C1 segment of cervical spinal cord (tissue), 14 donors: ENCODE data around the gene ARMH1.
"Not testable (repeated sequence)": the region's sequence is repeated elsewhere in the genome, so short reads cannot be mapped to it uniquely, and the experiment has no call there.

Experiments
- DNase-seq, 14 donors: peaks; one replicate each; lab custom pipeline; 2025; lab: John Stamatoyannopoulos, UW

The ARMH1 gene

DNA sequence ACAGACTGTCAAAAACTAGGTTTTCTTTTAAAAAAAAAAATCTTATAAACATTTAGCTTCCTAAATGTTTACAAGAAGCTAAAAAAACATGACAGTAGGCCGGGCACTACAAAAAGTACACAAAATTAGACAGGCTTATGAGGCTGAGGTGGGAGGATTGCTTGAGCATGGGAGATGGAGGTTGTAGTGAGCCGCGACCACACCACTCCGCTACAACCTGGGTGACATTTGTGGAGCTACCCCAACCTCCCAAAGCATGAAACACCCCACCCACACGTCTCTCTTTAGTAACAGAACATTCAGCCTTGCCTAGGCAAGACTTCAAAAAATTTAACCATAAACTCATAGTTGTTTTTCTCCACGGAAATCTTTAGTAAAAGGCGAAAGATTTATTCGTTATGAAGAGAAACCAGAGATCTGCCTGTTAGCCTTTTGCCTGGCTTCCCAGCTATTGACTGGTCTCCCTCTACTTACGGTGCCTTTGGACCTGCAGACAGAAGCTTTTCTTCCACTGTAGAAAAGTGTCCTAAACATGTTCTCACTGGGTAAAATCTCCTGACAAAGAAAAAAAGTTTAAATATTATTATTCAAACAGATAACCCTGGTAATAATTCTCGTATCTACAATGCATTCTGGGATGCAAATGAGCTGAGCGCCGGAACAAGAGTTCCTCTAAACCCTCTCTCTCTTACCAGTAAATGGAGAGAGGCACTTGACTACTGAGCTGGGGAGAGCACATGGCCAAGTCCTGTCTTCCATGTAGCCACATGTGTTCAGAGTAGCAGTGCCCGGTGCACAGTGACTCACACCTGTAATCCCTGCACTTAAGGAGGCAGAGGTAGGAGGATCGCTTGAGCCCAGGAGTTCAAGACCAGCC, 47.2 kb downstream of the ARMH1 start:
- DNase-seq: peak in 5 of 14 donors; percentile 12 to 47 (median 25)

DNA sequence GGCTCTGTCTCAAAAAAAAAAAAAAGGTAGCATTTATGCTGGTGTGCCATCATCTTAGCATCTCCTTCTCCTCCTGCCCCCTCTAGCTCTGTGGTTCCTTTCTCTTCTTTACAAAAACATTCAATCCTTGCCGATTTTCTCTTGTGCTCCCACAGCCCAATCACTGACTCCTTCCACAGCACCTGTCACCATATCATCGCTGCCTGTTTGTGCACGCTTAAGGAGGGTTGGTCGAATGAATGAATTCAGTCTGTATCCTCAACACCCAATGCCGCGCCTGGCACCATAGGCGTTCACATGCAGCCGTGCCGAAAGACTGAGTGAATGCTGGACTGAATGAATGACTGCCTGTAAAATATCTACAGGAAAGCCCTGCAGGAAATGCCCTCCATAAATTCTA, 48.5 kb downstream of the ARMH1 start:
- no peak for DNase-seq

DNA sequence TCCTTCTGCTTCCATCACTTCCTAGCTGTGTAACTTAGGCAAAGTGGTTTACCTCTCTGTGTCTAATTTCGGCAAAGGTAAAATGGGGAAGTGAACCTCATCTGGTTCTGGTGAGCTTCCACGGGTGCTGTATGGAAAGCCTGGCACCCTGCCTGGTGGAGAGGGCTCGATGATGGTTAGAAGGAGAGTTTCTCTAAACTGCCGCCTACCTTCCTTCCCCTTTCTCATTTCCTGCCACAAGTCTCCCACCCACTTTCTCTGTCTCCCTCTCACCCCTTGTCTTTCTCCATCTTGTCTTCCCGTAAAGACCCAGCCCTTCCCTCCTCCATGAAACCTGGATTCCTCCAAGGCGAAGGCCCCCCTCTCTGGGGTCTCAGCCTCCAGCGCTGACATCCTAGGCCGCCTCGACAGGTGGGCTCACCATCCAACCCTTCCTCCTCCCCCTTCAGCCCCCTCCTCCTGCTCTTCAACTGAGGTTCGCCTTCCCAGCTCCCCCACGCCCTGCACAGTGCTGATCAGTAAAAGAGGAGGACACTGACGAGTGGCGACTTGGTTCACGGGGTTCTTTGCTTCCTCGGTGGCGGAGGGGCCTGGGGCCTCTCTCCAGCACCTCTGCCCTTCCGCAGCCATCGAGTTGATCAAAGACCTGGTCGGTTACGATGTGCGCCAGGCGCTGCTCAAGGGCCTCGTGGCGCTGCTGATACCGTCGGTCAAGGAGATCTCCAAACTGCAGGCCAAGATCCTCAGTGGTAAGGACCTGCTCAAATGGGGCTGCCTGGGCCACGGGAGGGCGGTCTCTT, 49.2 kb downstream of the ARMH1 start:
- peak in 2 of 14 donors; percentile 3 to 6 for DNase-seq

DNA sequence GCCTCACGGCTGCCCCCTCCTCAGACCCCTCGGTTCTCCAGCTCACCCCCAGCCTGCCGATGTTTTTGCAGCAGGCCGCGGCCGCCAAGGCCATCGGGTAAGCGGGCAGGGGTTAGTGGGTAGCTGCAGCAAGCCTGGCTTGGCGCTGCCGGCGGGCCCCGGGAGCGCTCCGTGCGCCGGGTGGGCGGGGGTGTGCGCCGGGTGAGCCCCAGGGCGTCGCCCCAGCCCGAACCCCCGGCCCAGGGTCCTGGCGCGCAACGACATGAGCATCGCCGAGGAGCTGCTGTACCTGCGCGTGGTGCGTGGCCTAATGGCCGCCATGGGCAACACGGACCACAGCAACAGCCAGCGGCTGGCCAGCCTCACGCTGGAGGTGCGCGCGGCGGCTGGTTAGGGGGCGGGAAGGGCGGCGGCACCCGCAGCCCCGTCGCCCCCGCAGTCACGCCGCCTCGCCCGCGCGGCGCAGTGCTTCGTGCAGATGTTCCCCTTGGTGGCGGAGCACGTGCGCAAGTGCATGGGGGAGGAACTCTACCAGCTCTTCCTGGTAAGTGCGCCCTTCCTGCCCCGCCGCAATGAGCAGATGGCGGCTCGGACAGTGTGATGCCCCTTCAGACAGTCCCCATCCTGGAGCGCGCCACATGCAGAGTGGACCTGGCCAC, 49.9 kb downstream of the ARMH1 start:
- no peak for DNase-seq

DNA sequence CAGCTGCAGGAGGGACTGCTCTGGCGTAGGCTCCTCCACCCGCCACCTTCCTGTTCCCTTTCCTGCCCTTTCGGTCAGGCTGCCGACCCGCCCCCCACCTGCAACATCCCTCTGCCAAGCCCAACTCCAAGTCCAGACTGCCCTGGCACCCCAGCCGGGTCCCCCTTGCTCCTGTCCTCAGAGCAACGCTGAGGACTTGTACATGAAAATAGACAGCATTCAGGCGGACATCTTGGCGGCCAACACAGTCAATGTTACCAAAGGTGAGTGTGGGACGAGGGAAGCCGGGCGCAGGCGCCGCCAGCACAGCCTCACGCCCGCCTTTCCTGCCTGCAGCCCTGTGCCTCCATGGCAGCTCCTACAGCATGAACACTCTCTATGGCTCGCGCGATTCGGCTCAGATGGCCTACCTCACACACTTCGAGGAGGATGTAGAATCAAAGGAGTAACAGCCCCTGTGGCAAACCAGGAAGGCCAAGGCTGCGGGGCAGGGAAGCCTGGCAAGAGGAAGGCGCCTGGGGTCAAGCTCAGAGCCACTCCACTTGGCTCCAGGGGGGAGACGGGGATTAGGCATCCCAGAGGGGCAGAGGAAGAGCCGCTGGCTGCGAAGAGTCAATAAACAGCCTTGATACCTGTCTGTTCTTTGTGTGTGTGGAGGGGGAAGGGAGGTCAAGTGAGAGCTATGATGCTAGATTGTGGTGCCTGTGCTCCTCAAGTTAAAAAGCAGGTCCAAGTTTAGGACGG, 50.6 kb downstream of the ARMH1 start:
- DNase-seq: no peak

DNA sequence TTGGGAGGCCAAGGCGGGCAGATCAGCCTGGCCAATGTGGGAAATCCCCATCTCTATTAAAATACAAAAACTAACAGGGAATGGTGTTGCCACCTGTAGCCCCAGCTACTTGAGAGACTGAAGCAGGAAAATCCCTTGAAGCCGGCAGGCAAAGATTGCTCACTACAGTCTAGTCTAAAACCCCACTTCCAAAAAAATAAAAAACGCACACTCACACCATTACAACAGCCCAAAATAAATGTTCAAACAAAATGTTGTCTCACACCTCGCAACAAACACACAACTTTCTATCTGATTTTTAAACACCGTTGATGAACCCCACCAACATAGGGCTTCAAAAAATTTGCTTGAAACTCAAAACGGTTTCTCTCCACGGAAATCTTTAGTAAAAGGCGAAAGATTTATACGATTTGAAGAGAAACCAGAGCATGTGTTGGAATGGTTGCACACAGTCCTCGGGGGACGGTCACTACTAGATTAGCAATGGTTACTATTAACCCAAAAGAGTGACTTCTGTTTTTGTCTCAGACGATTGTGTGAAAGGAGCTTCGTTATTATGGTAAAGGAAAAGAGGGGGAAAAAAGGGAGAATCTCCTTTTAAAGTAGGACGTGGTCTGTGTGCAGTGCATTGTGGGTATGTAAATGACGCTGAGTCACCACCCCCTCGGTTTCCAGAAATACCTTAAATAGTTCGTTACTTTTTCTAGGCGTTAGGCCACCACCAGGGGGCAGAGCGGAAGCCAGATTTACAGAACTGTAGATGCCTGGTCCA, 56.4 kb downstream of the ARMH1 start, which contains the start of gene RNU5D-1:
Gene RNU5D-1 (minus strand): TSS at position 430 of the 772 bp plus-strand sequence.
- peak in 13 of 14 donors; percentile 11 to 88 (median 81) for DNase-seq

DNA sequence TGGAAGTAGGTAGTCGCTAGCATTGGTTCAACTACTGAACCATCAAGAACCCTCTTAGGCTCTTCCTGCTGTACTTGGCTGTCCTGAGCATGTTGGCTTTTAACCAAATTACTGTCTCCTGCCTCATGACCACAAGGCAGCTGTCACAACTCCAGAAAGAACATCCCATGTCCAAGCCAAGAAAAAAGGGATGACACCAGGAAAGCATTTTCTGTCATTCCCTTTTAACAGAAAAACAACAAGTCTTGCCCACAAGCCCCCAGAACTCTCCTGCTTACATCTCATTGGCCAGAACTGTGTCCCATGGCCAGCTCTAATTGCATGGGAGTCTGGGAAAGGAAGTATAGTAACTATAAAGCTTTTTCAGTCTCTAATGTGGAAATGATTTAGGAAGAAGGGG, 58.9 kb downstream of the ARMH1 start:
- no peak for DNase-seq

DNA sequence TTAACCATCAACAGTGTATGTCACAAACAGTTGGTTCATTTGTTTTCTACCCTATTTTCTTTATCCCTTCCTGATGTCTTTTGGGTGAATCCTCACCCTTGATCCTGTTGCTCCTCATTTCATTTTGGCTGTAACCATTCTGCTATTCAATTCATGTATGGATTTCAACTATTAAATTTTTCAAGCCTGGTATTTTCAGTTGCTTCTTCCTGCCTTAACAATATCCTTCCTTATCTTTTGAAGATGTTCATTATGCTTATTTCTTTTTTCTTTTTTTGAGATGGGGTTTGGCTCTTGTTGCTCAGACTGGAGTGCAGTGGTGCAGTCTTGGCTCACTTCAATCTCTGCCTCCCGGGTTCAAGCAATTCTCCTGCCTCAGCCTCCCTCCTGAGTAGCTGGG, 59.3 kb downstream of the ARMH1 start:
- no peak for DNase-seq

DNA sequence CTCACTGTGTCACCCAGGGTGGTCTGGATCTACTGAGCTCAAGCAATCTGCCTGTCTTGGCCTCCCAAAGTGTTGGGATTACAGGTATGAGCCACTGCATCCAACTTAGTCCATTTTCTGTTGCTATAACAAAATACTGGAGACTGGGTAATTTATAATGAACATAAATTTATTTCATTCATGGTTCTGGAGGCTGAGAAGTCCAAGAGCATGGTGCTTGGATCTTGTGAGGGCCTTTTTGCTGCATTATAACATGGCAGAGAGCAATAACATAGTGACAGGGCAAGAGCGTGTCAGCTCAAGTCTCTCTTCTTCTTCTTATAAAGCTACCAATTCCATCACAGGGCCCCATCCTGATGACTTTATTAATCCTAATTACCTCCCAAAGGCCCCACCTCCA, 61.5 kb downstream of the ARMH1 start:
- DNase-seq: no peak

DNA sequence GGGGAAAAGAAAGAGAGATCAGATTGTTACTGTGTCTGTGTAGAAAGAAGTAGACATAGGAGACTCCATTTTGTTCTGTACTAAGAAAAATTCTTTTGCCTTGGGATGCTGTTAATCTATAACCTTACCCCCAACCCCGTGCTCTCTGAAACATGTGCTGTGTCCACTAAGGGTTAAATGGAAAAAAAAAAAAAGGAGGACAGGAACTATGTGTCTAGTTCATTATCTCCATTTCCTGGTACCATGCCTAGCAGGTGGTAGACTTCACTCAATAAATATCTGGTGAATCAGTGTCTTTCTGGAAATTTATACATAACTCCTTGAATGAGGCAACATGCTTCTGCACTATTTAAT, 64.4 kb downstream of the ARMH1 start:
- not testable (repeated sequence) for DNase-seq

DNA sequence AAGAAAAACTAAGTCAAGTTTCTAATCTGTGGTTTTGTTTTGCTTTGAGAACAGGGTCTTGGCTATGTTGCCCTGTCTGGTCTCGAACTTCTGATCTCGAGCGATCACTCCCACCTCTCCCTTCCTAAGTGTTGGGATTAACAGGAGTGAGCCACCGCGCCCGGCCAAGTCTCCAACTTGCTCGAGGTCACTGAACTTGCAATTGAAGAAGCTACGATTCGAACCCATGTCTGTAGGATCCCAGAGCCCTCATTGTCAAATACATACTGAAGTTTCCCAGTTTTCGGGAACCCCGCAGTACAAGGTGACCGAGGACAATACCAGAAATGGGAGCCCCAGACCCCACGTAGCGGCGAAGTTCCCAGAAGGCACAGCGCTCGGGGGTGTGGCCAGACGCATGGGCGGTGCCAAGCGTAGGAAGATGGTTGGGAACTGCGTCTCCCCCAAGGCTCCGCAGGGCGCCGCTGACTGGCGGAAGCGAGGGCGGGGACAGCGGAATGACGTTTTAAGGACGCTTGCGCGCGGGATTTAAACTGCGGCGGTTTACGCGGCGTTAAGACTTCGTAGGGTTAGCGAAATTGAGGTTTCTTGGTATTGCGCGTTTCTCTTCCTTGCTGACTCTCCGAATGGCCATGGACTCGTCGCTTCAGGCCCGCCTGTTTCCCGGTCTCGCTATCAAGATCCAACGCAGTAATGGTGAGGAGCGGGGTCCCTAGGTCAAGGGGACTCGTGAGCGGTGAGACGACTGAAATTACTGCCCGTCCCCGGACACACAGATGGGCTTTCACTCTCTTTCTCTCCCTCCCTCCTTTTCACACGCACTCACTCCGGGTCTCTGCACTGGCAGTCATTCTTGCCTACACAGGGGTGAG, 65.0 kb downstream of the ARMH1 start, which contains the start of gene KIF2C:
Gene KIF2C (plus strand): TSS at position 531 of the 872 bp plus-strand sequence. CDS start 96 bp downstream, at position 627.
- DNase-seq: peak; percentile 51 to 94 (median 90)

DNA sequence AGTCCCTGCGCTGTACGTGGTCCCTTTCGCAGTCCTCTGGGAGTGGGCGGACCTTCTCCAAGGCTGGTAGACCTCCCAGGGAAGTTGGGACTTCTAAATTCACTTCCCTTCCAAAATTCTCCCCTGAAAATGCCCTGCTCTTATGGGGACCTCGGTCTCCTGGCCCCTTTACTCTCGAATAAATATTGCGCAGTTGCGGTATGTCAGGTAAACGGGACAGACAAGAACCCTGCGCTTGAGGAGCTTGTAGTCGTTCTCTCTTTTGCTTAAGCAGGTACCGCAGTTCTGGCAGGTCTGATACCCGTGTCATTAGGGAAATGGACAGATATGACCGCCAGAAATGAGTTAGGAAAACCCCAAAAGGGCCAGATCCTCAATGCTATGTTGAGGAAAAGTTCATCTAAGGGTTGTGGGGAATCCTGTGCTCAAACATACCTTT, 65.7 kb downstream of the ARMH1 start:
- DNase-seq: no peak

DNA sequence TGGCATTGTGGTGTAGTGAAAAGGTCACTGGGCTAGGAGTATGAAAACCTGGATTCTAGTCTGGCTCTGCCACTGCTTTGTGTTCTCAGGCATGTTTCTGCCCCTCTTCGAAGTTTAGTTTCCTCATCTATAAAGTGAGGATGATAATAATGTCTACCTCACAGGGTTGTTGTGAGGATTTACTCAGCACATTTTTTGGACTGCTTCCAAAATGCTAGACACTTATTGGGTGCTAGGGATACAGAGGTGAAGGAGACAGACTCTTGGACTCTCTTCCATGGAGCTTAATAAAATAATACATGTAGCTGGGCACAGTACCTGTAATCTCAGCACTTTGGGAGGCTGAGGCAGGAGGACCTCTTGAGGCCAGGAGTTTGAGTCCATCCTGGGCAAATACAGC, 68.7 kb downstream of the ARMH1 start:
- DNase-seq: no peak

DNA sequence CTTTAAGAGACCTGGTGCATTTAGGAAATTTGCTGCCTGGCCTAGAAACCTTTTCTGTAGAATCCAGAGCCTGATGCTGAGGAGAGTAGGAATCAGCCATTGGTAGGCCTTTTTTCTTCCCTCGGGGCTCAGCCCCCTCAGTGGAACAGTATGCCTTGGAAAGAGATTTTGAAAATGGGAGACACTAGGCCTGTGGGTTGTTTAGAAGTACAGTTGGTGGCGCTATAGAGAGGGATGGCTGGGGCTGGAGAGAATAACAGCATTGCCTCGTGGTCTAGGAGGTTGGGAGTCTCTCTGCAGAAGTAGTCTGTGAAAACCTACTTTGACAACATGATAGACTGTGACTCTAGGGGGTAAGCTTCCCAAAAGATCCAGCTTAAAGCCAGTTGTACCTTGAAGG, 73.4 kb downstream of the ARMH1 start:
- no peak for DNase-seq

DNA sequence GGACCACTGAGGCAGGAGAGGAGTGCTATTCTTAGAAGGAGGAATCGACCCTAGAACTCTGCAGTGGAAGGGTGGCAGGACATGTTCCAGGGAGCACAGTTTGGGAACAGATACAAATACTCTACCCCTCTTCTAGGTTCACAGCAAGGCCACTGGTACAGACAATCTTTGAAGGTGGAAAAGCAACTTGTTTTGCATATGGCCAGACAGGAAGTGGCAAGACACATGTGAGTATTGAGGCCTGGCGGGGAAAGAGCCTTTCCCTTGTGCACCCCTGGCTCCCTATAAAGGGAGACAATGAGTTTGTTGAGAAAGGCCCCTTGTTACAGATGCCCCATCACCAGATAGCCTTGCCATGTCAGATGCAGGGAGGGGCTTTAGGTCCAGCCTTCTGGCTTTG, 82.9 kb downstream of the ARMH1 start:
- no peak for DNase-seq

DNA sequence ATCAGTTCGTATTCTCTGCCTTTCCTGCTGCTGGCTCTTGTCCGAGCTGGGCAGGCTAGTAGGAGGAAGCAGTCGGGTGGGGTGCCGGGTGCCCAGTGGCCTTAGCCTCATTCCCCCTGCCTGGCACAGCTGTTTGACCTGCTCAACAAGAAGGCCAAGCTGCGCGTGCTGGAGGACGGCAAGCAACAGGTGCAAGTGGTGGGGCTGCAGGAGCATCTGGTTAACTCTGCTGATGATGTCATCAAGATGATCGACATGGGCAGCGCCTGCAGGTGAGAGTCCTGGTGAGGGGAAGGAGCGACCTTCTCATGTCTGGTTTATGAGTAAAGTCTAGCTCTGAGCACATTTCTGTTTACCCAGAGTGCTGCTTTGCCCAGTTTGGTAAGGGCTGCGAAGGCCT, 84.6 kb downstream of the ARMH1 start:
- no peak for DNase-seq

DNA sequence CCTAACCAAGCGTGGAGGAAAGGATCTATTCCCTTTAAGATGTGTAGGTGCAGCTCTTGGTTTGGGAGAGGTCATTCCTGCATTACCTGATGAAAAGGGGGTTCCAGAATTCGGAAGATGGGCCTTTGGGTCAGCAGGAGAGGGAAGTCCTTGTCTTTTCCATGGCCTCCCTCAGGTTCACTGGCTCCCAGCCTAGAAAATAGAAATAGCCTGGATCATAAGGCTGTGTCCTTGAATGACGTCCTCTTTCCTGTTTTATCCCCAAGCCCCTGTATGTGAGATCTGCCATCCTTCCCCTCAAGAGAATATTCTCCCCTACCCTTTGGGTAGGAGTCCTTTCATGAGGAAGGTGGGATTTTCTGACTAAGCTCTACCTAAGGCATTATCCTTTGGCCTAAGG, 86.4 kb downstream of the ARMH1 start:
- DNase-seq: no peak

DNA sequence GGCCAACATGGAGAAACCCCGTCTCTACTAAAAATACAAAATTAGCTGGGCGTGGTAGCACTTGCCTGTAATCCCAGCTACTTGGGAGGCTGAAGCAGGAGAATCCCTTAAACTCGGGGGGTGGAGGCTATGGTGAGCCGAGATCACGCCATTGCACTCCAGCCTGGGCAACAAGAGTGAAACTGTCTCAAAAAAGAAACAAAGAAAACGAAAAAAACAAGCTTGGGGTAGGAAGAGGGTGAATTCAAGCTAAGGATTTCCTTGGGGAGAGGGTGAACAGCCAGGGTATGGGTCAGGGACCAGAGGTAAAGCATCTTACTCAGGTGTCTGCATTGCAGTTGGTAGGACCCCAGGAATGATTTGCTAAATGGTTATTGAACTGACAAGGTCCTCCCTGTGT, 91.9 kb downstream of the ARMH1 start:
- DNase-seq: not testable (repeated sequence)
